ENCODE results near the gene RNASEH2B.

RNASEH2B gene

DNA sequence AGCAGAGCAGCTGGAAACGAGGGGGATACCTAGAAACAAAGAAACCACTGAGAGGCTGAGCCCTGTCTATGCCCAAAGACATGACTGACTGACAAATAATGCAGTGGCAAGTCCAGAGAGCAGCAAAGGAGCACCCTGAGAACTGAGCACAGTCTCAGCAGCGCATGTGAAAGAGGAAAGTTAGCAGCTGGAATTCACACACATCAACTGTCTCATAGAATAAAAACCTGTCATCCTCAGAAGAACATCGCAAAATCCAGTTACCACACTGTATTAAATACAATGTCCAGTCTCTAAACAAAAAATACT lies 42.0 kb upstream of the RNASEH2B start:
- Histone ChIP-seq H3K4me3 (replicated peaks; ENCODE audit: insufficient read depth, low read length) (no peak overlapping the region), H3K27ac (replicated peaks) (no peak overlapping the region), H3K27me3 (ENCODE audit: insufficient read depth, poor library complexity, severe bottlenecking) (no peaks in the 10 kb centered on the region)
- no peak for DNase-seq (ENCODE audit: low read depth in 1 of 2, low spot score in 1 of 2)
- no peak for TF ChIP-seq POLR2AphosphoS5 (IDR thresholded peaks at IDR 0.05; ENCODE audit: low read depth)
- TF ChIP-seq, protein P1, sequence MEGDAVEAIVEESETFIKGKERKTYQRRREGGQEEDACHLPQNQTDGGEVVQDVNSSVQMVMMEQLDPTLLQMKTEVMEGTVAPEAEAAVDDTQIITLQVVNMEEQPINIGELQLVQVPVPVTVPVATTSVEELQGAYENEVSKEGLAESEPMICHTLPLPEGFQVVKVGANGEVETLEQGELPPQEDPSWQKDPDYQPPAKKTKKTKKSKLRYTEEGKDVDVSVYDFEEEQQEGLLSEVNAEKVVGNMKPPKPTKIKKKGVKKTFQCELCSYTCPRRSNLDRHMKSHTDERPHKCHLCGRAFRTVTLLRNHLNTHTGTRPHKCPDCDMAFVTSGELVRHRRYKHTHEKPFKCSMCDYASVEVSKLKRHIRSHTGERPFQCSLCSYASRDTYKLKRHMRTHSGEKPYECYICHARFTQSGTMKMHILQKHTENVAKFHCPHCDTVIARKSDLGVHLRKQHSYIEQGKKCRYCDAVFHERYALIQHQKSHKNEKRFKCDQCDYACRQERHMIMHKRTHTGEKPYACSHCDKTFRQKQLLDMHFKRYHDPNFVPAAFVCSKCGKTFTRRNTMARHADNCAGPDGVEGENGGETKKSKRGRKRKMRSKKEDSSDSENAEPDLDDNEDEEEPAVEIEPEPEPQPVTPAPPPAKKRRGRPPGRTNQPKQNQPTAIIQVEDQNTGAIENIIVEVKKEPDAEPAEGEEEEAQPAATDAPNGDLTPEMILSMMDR (IDR thresholded peaks at IDR 0.05; ENCODE audit: insufficient read depth, low read length) = no peak
- TF ChIP-seq, protein P2, sequence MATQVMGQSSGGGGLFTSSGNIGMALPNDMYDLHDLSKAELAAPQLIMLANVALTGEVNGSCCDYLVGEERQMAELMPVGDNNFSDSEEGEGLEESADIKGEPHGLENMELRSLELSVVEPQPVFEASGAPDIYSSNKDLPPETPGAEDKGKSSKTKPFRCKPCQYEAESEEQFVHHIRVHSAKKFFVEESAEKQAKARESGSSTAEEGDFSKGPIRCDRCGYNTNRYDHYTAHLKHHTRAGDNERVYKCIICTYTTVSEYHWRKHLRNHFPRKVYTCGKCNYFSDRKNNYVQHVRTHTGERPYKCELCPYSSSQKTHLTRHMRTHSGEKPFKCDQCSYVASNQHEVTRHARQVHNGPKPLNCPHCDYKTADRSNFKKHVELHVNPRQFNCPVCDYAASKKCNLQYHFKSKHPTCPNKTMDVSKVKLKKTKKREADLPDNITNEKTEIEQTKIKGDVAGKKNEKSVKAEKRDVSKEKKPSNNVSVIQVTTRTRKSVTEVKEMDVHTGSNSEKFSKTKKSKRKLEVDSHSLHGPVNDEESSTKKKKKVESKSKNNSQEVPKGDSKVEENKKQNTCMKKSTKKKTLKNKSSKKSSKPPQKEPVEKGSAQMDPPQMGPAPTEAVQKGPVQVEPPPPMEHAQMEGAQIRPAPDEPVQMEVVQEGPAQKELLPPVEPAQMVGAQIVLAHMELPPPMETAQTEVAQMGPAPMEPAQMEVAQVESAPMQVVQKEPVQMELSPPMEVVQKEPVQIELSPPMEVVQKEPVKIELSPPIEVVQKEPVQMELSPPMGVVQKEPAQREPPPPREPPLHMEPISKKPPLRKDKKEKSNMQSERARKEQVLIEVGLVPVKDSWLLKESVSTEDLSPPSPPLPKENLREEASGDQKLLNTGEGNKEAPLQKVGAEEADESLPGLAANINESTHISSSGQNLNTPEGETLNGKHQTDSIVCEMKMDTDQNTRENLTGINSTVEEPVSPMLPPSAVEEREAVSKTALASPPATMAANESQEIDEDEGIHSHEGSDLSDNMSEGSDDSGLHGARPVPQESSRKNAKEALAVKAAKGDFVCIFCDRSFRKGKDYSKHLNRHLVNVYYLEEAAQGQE (IDR thresholded peaks at IDR 0.05; ENCODE audit: insufficient replicate concordance, low read depth) = no peak
- no peak for TF ChIP-seq GABPA (IDR thresholded peaks at IDR 0.05; ENCODE audit: low read depth)
- TF ChIP-seq SPI1 (IDR thresholded peaks at IDR 0.05; ENCODE audit: borderline replicate concordance, low read depth) = no peak

DNA sequence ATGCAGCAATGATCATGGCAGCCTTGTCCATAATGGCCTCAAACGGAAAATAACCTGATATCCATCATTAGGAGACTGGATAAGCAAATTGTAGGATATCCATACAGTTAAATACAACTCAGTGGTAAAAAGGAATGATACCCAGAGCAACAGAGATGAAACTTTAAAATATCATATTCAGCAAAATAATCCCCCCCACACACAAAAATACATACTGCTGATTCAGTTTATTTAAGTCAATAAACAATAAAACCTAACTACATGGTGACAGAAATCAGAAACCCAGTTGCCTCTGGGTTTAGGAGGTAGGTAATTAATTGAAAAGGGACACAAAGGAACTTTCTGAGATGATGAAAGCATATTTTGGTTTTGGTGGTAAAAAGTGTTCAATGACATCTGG lies 38.2 kb upstream of the RNASEH2B start:
- TF ChIP-seq POLR2AphosphoS5 (IDR thresholded peaks at IDR 0.05; ENCODE audit: low read depth) = no peak
- TF ChIP-seq, protein P2 (IDR thresholded peaks at IDR 0.05; ENCODE audit: insufficient replicate concordance, low read depth) = no peak
- no peak for TF ChIP-seq GABPA (IDR thresholded peaks at IDR 0.05; ENCODE audit: low read depth)
- TF ChIP-seq SPI1 (IDR thresholded peaks at IDR 0.05; ENCODE audit: borderline replicate concordance, low read depth) = no peak
- TF ChIP-seq, protein P1 (IDR thresholded peaks at IDR 0.05; ENCODE audit: insufficient read depth, low read length) = no peak
- Histone ChIP-seq H3K27me3 (ENCODE audit: insufficient read depth, poor library complexity, severe bottlenecking) (no peaks in the 10 kb centered on the region), H3K4me3 (replicated peaks; ENCODE audit: insufficient read depth, low read length) (no peak overlapping the region), H3K27ac (replicated peaks) (no peak overlapping the region)
- DNase-seq (ENCODE audit: low read depth in 1 of 2, low spot score in 1 of 2) = no peak

DNA sequence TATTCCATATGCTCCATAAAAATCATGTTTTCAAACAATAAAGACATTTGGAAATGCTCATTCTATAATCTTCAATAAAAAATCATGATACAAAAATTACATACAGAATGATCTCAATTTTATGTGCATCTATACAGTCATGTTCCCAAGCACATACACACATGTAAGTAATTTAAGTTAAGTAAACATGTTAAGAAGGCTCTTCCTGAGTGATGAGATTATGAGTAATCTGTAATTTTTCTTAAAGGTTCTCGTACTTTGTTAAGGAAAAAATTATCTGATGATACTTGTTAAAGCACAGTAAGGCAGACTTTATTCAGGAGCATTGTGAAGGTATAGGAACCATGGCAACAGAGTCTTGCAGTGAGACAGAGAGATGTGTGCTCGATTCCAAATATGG lies 36.1 kb upstream of the RNASEH2B start:
- no peak for DNase-seq (ENCODE audit: low read depth in 1 of 2, low spot score in 1 of 2)

More for the DNA sequence above, 36.1 kb upstream of the RNASEH2B start:
- no peak overlapping the region for H3K4me3 ChIP-seq (replicated peaks; ENCODE audit: insufficient read depth, low read length)
- TF ChIP-seq, protein P1 (IDR thresholded peaks at IDR 0.05; ENCODE audit: insufficient read depth, low read length) = no peak
- TF ChIP-seq SPI1 (IDR thresholded peaks at IDR 0.05; ENCODE audit: borderline replicate concordance, low read depth) (no peak), POLR2AphosphoS5 (IDR thresholded peaks at IDR 0.05; ENCODE audit: low read depth) (no peak), GABPA (IDR thresholded peaks at IDR 0.05; ENCODE audit: low read depth) (no peak)
- TF ChIP-seq, protein P2 (IDR thresholded peaks at IDR 0.05; ENCODE audit: insufficient replicate concordance, low read depth) = no peak
- no peaks in the 10 kb centered on the region for H3K27me3 ChIP-seq (ENCODE audit: insufficient read depth, poor library complexity, severe bottlenecking)
- H3K27ac ChIP-seq (replicated peaks) = no peak overlapping the region

All from HL-60 (cell line).